ENCODE results near the gene IPO5.

GRCh38 chr13:98032168-98032567 is 78.7 kb downstream of the IPO5 start:
- TF ChIP-seq CTCF (IDR thresholded peaks at IDR 0.05) (no peak), EZH2phosphoT487 (IDR thresholded peaks at IDR 0.05) (no peak)

Data from neural progenitor cell (in vitro differentiated cells).